GM21360 (cell line): ENCODE data around the gene NOP9.
A peak's percentile ranks its signal among the peaks of the same experiment; 100 is the strongest.

ENCODE experiments used
- ATAC-seq: cut with Tn5 transposase; IDR thresholded peaks from one replicate; pipeline ENCODE4 v1.9.1; 2021; ENCODE audit warnings: mild to moderate bottlenecking, moderate library complexity; ENCODE audit not compliant: unreplicated experiment

NOP9 gene

GRCh38 chr14:24280797-24281460, 18.7 kb upstream of the NOP9 start:
- ATAC-seq, result no peak

DNA sequence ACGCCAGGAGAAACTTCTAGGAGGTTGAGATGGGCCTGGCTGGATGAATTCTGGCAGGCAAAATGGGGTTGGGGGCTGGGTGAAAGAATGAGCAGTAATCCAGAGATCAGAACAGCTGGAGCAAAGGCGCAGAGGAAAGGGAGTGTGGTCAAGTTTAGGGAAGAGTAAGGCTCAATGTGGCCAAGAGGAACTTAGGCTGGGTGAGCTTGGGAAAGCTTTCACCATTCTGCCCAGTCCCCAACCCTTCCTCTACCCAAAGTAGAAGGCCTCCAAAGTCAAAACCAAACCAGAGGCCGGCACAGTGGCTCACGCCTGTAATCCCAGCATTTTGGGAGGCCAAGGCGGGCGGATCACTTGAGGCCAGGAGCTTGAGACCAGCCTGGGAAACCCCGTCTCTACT, 18.0 kb upstream of the NOP9 start:
- ATAC-seq, result no peak

- ATAC-seq, result no peak
These were observed 16.9 kb upstream of the NOP9 start for GRCh38 chr14:24282736-24283135.

DNA sequence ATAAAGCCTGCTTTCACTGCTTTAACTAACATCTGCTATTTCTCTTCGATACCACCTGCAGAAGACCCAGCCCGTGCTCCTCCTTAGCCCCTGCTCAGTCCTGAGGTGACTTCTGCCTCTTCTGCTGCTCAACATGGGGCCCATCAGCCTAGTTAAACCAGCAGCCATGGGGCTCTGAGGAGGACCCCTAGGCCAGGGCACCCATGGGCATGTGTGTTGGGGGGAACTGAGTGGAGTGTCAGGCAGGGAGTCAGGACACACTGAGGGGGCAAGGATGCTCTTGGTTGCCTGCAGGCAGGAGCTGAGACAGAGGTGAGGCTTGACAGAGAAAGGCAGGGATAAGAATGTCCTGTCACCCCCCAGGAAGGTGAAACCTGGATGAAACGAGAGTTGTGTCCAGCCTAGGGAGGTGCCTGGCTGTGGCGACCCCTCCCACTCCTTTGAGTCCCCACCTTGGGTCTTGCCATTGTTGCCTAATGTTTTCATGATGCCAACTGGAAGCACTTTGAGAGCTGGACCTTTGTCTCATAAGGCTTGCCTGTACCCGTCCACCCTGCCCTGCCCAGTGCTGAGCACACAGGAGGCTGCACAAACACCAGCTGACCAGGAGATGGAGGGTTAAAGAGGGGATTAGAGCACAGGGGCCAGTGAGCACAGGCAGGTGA, 15.7 kb upstream of the NOP9 start:
- ATAC-seq, result no peak

- ATAC-seq, result no peak
These were observed 15.1 kb upstream of the NOP9 start for GRCh38 chr14:24284501-24285035.

DNA sequence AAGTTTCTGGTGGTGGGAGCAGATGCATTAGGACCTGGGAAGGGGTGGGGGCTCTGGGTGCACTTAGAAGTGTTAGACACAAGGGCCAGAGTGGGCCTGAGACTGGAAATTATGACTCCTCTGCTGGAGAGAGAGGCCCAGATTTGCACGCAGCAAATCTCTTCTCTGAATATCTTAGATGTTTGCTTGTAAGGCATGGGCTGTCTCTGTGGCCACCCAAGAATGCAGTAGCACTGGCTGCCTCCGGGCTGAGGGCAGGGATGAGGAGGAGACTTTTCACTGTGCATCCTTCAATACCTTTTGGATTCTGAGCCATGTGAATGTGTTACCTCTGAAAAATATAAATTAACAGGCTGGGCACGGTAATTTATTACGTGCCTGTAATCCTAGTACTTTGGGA, 14.3 kb upstream of the NOP9 start:
- ATAC-seq, result no peak

DNA sequence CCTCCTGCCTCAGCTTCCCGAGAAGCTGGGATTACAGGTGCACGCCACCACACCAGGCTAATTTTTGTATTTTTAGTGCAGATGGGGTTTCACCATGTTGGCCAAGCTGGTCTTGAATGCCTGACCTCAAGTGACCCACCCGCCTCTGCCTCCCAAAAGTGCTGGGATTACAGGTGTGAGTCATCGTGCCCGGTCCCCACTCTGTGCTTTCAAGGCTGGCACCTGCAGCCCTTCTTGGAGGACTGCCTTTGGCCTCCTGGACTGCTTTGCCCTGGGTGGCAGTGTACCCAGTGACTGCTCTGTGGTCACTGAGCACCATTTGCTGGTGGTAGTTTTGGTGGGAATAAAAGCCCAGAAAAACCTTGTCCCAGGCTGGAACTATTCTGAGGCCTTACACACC, 12.7 kb upstream of the NOP9 start:
- ATAC-seq, result no peak

- ATAC-seq, result peak; percentile 61
These were observed 9.9 kb upstream of the NOP9 start for GRCh38 chr14:24289649-24290280.

- ATAC-seq, result no peak
These were observed 8.9 kb upstream of the NOP9 start for GRCh38 chr14:24290746-24291145.

- no peak for ATAC-seq
These were observed 8.1 kb upstream of the NOP9 start for GRCh38 chr14:24291446-24292117.

DNA sequence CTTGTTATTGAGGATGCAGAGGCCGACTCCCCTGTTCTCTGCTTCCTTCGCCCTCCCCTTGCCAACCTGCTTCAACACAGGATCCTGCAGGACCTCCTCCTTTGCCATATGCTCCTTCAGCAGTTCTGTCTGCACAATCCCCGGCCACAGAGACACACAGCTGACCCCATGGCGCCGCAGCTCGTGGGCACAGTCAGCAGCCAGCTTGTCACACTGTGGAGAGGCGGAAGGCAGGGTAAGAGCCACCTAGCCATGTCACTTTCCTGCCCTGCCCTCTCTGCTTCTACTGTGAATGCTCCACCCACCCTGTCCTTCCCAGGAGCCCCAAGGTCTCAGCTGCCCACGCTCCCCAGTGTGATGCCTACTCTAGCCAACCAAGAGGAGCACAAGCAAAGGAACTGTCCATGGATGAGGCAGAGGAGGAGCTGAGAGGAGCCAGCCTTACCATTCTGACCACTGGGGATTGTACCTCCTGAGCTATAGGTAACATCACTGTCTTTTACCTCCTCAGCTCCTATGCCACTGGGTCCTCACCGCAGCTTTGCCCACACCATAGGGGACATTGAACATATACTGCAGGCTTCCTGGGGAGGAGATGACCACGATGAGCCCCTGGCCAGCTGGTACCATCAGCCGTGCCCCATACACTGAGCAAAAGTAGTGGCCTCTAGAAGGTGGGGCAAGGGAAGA, 7.4 kb upstream of the NOP9 start:
- ATAC-seq, result no peak

- ATAC-seq, result no peak
These were observed 6.1 kb upstream of the NOP9 start for GRCh38 chr14:24293525-24293924.

DNA sequence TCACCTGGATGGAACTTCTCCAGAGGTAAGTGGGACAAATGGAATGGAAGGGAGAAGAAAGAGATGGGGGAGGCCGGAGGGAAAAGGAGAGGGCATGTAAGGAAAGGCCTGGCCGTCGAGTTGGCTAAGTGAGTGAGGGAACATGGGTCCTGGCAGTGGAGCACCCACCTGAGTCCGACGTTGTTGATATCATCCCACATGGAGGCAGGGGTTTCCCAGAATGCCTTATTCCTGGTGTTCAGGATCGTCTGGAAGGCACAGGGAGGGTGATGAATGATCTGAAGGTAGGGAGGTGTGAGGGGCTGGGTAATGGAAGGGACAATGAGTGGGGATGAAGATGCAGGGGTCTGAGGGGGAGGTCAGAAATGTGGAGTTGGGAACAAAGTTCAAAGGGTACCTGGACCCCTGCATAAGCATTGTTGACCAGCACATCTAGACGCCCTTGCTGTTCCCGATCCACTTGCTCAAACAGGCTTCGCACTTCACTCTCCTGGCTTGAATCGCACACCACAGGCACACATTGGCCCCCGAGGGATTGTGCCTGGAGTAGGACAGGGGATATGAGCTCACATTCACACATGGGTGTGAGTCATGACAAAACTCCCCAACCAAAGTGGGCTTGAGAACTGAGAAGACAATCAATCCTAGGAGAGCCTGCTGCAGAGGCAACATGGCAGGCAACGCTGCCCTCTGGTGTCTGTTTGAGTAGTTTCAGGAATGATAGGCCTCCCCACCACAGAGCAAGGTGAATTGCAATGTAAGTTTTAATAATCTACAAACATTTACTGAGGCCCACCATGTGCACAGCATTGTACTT, 3.1 kb upstream of the NOP9 start:
- peak; percentile 53 for ATAC-seq

DNA sequence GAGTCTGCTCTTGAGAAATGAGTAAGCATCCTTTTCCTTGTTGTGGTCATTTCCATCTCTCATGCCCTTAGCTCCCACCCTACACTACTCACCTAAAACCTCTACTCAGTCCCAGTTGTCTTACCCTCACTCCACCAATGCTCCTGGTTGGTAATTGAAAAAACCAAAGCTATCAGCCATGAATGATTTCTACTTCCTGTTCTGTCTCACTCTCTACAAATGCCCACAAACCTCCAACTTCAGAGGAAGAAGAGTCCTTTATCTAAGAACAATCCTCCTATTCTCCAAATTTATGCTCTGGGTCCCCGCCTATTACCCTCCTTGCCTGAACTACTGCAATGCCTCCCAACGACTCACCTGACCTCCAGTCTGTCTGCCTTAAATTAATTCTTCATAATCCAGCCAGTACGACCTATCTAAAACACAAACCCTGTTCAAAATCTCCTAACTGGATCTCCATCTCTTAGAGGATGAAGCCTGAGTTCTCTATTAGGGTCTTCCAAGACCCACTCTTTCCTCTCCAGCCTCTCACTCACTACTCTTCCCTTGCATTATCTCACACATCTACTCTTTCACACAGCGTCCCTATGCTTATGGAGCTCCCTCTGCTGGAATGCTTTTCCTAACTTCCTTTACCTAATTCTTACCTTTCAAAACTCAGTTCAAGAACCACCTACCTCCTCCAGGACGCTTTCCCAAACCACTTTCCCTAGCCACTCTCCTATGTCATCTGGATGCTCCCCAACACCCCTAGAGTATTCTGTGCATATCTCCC, 2.3 kb upstream of the NOP9 start:
- ATAC-seq, result peak; percentile 11

- ATAC-seq, result peak; percentile 6
These were observed 777 bp upstream of the NOP9 start for GRCh38 chr14:24298892-24299254.

DNA sequence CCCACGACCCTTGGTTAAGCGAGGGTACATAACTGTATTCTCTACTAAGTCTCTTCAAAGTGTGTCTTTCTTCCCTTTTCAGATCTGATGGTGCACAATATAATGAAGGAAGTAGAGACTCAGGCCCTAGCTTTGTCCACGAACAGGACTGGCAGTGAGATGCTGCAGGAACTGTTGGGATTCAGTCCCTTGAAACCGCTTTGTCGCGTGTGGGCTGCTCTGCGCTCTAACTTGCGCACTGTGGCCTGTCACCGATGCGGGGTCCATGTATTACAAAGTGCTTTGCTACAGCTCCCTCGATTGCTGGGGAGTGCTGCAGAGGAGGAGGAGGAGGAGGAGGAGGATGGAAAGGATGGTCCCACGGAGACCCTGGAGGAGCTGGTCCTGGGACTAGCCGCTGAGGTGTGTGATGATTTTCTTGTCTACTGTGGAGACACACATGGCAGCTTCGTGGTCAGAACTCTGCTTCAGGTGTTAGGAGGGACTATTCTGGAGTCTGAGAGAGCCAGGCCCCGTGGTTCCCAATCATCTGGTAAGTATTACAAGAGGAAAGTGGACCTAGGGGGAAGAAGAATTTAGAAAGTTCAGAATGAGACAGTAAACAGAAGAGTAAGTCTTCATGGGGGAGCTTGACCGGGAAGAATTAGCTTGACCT, 803 bp downstream of the NOP9 start:
- ATAC-seq, result no peak

- no peak for ATAC-seq
These were observed 4.4 kb downstream of the NOP9 start for GRCh38 chr14:24304019-24304387.

- no peak for ATAC-seq
These were observed 7.5 kb downstream of the NOP9 start for GRCh38 chr14:24307156-24307574.
